CD4-positive, alpha-beta T cell treated with Interleukin-15 for 1 hour (primary cell): ENCODE results near the gene ASTN2.
"Not testable (repeated sequence)": the region's sequence is repeated elsewhere in the genome, so short reads cannot be mapped to it uniquely, and the experiment has no call there.

Experiments
- DNase-seq: peaks from one replicate; pipeline ENCODE4 v3.0.0-alpha.2; 2020

ASTN2 gene

GRCh38 chr9:116717150-116717549 is 697.7 kb downstream of the ASTN2 start:
- DNase-seq, result no peak

DNA sequence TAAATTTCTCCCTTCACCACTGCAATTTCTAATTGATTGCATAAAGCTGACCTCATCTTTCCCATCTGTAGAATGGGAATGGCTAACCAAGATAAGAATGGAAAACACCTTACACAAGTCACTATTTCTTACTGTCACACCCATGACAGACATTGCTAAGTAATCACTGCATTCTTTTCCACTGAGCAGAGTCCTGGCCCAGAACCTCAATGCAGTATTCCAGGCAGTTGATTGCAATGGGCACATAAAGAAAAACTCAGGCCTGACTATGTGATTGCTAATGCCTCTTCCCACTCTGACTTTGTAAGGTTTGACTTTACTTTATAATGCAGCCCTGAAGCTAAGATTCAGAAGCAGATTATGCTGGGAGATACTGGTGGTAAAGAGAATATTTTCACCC is 698.4 kb downstream of the ASTN2 start:
- no peak for DNase-seq

DNA sequence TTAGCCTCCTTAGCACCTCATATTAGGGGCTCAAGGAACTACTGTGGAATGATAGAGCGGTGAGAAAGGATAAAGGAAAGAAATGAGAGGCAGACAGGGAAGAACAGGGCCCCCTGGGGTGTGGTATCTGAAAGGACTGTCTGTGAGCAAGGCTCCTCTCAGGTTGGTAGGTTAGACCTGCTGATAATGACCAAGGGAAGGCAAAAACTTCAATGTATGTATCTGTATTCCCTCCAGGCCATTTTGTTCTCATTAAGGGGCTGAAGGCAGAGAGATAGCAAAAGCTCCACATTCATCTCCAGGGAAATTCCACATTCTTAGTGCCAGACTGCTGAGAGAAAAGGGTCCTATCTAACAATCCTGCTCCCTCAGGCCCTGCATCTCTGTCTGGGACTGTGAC is 699.1 kb downstream of the ASTN2 start:
- DNase-seq, result no peak

- no peak for DNase-seq
Measured at GRCh38 chr9:116713271-116713670, 701.6 kb downstream of the ASTN2 start.

GRCh38 chr9:116712781-116713180 is 702.1 kb downstream of the ASTN2 start:
- DNase-seq, result no peak

DNA sequence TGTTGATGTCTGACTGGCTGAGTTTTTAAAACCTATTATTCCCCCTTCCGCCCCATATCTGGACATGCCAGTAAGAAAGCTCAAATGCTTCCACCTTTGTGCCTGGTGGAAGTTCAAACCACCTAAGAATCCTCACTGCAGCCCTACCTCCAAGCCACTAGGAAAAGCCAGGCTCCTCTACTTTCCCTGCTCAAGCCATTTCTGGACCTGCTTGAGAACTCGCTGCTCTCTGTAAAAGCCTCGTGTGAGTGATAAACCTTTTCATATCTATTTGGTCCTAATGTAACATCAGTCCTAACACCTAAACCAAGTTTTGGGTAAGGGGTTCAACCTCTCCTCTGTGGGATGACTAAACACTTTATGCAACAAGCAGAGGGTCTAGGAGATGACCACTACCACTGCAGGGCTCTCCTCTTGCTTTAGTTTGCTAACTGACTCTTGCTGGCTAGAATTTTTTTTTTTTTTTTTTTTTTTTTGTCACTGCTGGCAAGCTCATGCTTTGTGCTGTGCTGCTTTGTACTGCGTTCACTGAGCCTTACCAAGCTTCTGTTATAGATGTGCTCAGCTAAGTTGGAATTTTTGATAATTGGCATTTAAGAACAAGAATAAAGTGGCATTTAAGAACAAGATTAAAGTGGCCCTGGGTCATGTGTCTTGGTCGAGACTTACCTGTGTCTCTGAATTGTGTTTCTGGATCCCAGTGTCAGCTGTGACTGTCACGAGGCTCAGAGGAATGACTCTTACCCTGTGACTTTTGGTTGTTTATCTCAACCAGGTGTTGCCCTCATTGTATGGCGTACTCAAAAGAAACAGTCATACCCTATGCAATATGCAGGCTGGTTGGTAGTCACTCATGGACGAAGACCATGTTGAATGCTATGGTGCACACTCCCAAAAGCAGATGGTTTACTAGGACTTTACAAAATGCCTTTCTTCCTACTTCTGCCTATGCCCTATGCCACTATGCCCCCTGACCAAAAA is 708.3 kb downstream of the ASTN2 start:
- DNase-seq, result no peak

DNA sequence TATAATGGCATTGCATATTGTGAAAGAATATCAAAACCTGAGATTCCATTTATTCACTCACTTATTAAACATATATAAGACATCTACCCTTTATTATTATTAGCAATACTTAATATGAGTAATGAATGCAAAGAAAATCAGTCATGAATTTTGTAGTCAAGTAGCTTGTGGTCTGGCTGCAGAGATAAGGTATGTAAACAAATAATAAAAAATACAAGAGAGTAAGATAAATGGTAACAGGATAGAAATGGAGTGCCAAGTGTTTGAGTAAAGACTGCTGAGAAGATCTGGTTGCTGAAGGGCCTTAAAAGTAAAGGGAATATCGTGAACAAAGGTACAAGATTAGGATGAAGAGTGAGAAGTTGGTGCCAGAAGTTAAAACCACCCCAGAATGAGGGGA is 709.3 kb downstream of the ASTN2 start:
- DNase-seq, result no peak

- no peak for DNase-seq
Measured at GRCh38 chr9:116704470-116704869, 710.4 kb downstream of the ASTN2 start.

- no peak for DNase-seq
Measured at GRCh38 chr9:116703634-116704033, 711.2 kb downstream of the ASTN2 start.

DNA sequence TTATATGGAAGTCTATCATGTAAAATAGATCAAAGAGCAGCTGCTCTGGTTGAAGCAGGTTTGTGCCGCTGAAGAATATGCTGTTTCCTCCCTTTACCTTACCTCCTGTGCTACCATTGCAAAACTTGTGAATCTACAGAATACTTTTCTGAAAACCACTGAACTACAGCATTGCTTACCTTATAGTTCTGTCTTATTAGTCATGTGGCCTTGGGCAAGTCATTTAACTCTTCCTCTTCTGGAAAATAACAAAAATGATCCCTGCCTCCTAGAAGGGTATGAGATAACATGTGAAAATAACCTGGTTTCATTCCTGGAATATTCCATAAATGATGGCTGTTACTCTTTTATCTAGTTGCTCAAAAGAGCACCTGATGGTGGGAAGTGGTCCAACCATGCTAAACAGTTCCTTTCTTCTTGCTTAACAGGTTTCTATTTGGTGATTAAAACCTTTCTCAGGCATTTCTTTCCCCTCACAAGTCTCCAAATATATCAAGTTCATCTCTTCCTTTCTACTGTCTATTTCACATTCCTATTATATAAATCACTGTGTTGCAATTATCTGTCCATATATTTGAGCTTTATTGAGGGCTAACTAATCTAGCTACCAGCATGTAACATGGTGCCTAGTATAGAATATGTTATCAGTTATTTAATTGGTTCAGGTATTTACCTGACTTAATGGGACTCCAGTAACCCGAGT is 712.8 kb downstream of the ASTN2 start:
- no peak for DNase-seq

DNA sequence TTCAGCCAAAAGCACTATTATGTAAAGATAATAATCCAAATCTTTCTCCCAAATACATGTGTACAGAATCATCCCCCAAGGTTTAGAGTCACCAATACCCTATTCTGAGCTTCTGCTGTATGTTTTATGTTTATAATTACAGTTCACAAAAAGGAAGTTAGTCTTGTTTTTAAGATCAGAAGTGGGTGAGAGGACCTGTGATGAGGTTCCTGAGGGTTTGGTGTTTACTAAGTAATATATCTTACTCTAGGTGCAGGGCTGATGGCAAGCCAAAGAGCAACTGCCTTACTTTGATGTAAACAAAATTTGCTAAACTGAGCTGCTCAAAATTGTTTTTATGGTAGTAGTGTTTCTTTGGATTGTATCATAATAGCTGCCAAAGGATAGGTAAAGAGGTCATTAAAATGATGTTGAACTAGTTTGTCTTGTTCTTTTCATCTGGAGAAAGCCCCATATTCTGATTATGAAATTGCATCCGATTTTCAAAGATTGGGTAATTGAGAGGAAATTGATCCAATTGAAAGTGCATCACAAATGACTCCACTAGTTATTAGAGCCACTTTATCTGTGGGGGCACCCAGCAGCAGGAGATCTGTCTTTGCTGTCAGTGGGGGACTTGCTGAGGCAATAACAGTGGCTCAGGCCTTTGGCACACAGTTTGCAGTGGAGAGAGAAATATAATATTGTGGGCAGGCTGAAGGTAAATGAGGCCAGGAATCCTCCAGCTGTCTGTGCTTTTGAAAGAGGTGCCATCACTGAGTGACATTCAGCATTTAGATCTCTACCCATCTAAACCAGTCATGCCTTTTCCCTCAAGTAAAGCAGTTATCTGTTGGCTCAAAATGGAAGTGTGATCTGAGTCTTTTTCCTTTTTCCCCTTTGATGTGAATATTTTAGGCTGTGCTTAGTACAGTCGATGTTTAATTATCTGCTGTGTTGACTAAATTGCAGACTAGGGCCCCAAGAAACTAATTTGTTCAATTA is 713.7 kb downstream of the ASTN2 start:
- DNase-seq, result no peak

DNA sequence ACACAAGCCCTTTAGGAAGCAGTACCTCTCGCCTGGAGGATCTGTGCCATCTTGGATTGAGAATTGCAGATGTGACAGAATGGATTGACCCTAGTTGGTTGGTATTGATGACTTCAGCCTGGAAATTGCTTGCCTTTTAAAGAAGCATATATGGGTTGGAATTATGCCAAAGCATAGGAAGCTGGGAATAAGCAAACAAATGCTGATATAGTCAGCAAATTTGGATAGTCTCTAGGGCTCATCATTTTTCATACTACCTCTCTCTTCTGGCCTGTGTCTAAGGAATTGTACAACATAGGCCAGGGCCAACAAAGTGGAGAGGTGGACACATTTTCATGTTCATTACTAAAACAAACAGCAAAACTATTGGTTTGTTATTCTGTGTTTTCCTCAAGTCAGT is 714.6 kb downstream of the ASTN2 start:
- DNase-seq, result no peak

DNA sequence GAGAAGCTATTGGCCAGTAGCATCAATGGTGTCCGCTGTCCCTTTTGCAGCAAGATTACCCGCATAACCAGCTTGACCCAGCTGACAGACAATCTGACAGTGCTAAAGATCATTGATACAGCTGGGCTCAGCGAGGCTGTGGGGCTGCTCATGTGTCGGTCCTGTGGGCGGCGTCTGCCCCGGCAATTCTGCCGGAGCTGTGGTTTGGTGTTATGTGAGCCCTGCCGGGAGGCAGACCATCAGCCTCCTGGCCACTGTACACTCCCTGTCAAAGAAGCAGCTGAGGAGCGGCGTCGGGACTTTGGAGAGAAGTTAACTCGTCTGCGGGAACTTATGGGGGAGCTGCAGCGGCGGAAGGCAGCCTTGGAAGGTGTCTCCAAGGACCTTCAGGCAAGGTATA is 717.0 kb downstream of the ASTN2 start:
- DNase-seq, result no peak

- no peak for DNase-seq
Measured at GRCh38 chr9:116697362-116697761, 717.5 kb downstream of the ASTN2 start.

- DNase-seq, result no peak
Measured at GRCh38 chr9:116695438-116695837, 719.4 kb downstream of the ASTN2 start.

- no peak for DNase-seq
Measured at GRCh38 chr9:116694785-116695291, 720.0 kb downstream of the ASTN2 start.

GRCh38 chr9:116693233-116693731 is 721.6 kb downstream of the ASTN2 start:
- DNase-seq, result no peak

DNA sequence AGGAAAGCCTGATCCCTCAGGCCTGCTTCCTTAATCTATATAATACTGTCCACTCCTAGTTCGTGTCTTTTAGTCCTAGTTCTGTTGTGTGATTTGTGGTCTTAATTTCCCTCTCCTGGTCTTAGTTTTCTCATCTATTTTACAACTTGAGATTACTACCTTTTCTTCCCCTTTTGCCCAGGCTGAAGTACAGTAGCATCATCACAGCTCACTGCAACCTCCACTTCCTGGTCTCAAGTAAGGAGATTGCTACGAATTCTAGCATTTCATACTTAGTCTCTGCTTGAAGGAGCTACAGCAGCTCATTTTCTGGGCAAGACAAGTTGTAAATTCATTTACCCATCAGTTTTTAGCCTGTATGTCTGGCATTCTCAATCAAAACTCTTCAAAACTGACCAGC is 722.2 kb downstream of the ASTN2 start:
- no peak for DNase-seq

- DNase-seq, result no peak
Measured at GRCh38 chr9:116691607-116692006, 723.2 kb downstream of the ASTN2 start.

DNA sequence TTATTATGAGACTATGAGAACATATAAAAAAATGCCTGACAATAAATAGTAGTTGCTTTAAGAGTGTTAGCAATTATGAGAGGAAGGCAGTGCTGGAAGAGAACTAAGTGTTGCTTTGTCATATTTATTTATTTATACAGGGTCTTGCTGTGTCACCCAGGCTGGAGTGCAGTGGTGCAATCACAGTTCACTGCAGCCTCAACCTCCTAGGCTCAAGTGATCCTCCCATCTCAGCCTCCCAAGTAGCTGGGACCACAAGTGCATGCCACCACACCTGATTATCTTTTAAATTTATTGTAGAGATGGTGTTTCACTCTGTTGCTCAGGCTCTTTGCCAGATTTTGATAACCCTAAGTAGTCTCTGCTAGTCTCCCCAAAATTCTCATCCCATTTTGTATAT is 724.1 kb downstream of the ASTN2 start:
- DNase-seq, result not testable (repeated sequence)

- no peak for DNase-seq
Measured at GRCh38 chr9:116689486-116690032, 725.3 kb downstream of the ASTN2 start.

- DNase-seq, result no peak
Measured at GRCh38 chr9:116688806-116689485, 725.9 kb downstream of the ASTN2 start.
